Loucy (cell line): ENCODE measurements around the gene RACGAP1.
"Not testable (repeated sequence)": the region's sequence is repeated elsewhere in the genome, so short reads cannot be mapped to it uniquely, and the experiment has no call there.

Experiments
- CTCF ChIP-seq: fragments of 200-600 bp; sonication (generic); conservative IDR thresholded peaks from 2 replicates; pipeline ENCODE4 v1.5.1; 2014; ENCODE audit warnings: mild to moderate bottlenecking, antibody characterized with exemption, low read length
- EZH2phosphoT487 ChIP-seq: fragments of 200-600 bp; IDR thresholded peaks from 2 replicates; pipeline ENCODE4 v1.6.1; 2018; ENCODE audit warnings: antibody characterized with exemption, mild to moderate bottlenecking, moderate library complexity, borderline replicate concordance

- TF ChIP-seq CTCF, EZH2phosphoT487: not testable (repeated sequence)
These were observed 35.9 kb downstream of the RACGAP1 start for GRCh38 chr12:49989400-49989799.
